ENCODE results near the gene ABTB2. TPM values are rescaled to one million over a fixed set of nuclear protein-coding genes. Genes with fewer than 3 reads are reported as not detected.

ABTB2 gene
- total RNA-seq, 4 donors from 2014 or later = 5.4 to 15.6 (median 12.8) TPM

DNA sequence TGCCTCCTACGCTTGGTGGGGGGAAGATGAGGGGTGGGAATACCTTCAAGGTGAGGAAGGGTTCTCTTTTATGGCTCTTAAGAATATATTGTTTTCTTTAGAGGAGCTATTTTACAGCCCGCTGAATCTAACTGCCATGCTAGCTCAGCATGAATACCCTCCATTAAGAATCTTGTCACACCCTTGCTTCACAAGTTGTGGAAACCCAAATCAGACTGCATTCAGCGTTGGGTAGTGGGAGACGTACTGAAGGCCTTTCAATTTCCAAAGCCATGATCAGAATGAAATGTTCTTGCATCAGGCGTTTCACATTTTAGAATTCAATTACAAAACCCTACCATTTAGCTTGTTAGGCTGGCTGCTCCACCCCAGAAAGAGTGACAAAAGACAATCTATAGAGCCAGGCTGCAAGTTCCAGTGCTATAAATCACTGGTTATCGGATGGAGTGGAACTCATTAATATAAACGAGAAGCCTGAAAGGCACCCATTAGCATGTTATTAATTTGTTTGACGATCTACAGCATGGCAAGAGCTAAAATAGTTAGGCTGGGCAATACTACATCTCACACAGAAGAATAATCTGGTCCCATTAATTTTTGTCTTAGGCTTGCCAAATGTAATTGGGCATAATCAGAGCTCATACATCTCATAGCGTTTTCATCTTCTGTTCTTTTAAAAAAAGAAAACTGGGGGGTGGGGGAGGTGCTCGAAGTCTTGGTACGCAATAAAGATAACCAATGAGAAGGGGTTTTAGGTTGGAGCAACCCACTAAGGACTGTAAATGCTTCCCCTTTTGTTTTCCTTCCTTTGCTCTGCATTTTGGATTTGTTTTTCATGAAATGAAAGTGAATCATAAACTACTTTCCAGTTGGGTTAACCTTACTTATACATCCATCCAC lies 57.5 kb downstream of the ABTB2 start:
- DNase-seq (ENCODE audit: low spot score in 2 of 2) = no peak
- H3K9me3 ChIP-seq = no peaks in the 10 kb centered on the region
- TF ChIP-seq, protein P1, sequence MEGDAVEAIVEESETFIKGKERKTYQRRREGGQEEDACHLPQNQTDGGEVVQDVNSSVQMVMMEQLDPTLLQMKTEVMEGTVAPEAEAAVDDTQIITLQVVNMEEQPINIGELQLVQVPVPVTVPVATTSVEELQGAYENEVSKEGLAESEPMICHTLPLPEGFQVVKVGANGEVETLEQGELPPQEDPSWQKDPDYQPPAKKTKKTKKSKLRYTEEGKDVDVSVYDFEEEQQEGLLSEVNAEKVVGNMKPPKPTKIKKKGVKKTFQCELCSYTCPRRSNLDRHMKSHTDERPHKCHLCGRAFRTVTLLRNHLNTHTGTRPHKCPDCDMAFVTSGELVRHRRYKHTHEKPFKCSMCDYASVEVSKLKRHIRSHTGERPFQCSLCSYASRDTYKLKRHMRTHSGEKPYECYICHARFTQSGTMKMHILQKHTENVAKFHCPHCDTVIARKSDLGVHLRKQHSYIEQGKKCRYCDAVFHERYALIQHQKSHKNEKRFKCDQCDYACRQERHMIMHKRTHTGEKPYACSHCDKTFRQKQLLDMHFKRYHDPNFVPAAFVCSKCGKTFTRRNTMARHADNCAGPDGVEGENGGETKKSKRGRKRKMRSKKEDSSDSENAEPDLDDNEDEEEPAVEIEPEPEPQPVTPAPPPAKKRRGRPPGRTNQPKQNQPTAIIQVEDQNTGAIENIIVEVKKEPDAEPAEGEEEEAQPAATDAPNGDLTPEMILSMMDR (IDR thresholded peaks at IDR 0.05) = no peak
- 78% methylated on average over 11 of the region's 11 CpGs for WGBS
- H3K4me1 ChIP-seq = peaks cover 4% of the 10 kb centered on the region
- no peaks in the 10 kb centered on the region for H3K27me3 ChIP-seq
- H3K36me3 ChIP-seq = no peaks in the 10 kb centered on the region
- H3K4me3 ChIP-seq = no peak overlapping the region
- no peak overlapping the region for H3K27ac ChIP-seq

DNA sequence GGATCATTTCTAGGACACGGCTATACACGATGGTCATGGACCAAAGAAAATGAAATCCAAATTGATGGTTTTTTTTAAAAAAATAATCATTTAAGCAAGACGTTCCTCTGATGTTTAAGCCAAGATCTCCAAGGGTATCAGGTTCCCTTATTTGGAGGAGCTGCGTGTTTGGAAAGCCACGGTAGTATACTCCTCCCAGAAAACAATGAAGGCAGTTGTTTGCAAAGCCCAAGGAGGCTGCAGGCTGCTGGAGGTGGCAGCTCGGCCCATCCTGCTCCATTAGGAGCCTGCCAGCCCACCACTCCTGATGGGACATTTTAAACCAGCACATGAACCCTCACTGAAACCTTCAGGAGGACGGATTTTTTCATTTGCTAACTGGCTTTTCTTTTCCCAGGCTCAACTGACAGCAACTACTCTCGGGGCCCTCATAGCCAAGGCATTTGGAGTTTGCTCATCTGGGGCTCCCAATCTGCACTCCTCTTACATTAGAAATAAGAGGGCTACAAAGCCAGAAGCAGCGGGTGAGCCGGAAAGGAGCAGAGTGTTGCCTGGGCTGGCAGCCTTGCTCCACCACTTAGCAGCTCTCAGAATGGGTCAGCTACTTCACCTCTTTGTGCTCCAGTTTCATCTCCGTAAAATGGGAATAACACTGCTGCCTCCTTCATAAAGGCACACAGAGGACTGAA lies 58.4 kb downstream of the ABTB2 start:
- Histone ChIP-seq H3K4me1 (peaks cover 4% of the 10 kb centered on the region), H3K9me3 (no peaks in the 10 kb centered on the region), H3K36me3 (no peaks in the 10 kb centered on the region), H3K4me3 (no peak overlapping the region), H3K27ac (no peak overlapping the region), H3K27me3 (no peaks in the 10 kb centered on the region)
- no peak for DNase-seq (ENCODE audit: low spot score in 2 of 2)
- WGBS = 68% methylated on average over 10 of the region's 11 CpGs
- TF ChIP-seq POLR2A (IDR thresholded peaks at IDR 0.05) = no peak
- TF ChIP-seq, protein P1 (IDR thresholded peaks at IDR 0.05) = no peak
- no peak for TF ChIP-seq EP300 (IDR thresholded peaks at IDR 0.05)
- TF ChIP-seq POLR2AphosphoS5 (IDR thresholded peaks at IDR 0.05) = no peak

DNA sequence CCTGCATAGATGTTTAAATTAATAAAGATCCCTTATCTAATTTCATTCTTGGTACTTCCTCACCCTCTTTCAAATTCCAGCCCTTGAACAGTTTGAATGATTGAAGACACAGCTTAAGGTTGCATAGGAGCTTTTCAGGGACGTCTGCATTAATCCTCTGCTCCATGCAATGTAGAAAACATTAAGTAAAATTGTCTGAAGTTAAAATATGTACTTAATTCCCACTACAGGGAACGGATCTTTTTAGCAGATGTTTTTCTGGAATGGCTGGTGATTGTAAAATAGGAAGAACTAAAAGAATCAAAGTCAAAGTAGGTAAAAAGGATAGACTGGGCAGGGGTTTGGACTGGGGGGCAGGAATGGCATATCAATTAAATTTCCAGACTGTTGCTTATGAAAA lies 58.9 kb downstream of the ABTB2 start:
- Histone ChIP-seq H3K27ac (no peak overlapping the region), H3K27me3 (no peaks in the 10 kb centered on the region), H3K4me3 (no peak overlapping the region), H3K36me3 (no peaks in the 10 kb centered on the region), H3K4me1 (peaks cover 4% of the 10 kb centered on the region), H3K9me3 (no peaks in the 10 kb centered on the region)
- 69% methylated on average over 2 of the region's 2 CpGs for whole genome bisulfite sequencing
- no peak for DNase-seq (ENCODE audit: low spot score in 2 of 2)
- TF ChIP-seq POLR2AphosphoS5 (IDR thresholded peaks at IDR 0.05) = no peak
- TF ChIP-seq, protein P1 (IDR thresholded peaks at IDR 0.05) = no peak
- no peak for TF ChIP-seq POLR2A (IDR thresholded peaks at IDR 0.05)
- no peak for TF ChIP-seq EP300 (IDR thresholded peaks at IDR 0.05)

DNA sequence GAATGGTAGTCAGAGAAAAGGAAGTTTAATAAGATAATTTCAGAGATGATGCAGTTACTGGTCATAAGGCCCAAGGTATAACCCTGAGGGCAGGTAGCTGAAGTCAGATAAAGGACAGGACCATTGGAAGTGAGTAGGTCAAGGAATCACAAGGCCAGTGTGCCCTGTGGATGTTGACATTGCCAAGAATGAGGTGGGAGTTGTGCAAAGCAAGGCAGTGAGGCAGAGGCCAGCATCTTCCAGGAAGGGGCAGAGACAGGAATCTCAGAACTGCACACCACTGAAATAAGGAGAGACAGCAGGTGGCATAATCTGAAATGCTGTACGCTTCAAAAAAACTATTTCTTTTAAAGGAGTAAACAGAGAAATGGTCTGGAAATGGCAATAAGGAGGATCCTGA lies 61.4 kb downstream of the ABTB2 start:
- 100% methylated on average over 1 of the region's 1 CpG for WGBS
- TF ChIP-seq EP300 (IDR thresholded peaks at IDR 0.05) = no peak
- TF ChIP-seq, protein P1 (IDR thresholded peaks at IDR 0.05) = no peak
- no peak for TF ChIP-seq POLR2A (IDR thresholded peaks at IDR 0.05)
- TF ChIP-seq POLR2AphosphoS5 (IDR thresholded peaks at IDR 0.05) = no peak
- DNase-seq (ENCODE audit: low spot score in 2 of 2) = no peak

DNA sequence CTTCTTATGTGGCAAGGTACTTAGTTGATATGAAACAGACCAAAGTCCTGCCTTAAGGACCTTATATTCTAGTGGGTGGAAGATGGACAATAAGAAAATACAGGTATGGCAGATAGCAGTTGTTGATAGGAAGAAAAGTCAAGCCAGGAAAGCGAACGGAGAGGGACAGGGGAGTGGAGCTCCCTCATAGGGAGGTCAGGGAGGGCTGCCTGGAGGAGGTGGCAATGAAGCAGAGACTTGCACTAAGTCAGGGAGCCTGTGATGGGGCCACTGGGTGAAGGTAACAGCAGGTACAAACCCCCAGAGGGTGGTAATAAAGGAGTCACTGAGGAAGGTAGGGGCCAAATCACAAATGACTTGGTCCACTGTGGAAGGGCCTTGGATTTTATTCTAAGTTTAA lies 65.3 kb downstream of the ABTB2 start:
- no peak for TF ChIP-seq POLR2A (IDR thresholded peaks at IDR 0.05)
- no peak for TF ChIP-seq EP300 (IDR thresholded peaks at IDR 0.05)
- no peak for TF ChIP-seq POLR2AphosphoS5 (IDR thresholded peaks at IDR 0.05)
- TF ChIP-seq, protein P1 (IDR thresholded peaks at IDR 0.05) = no peak
- Histone ChIP-seq H3K27me3 (no peaks in the 10 kb centered on the region), H3K27ac (no peak overlapping the region), H3K4me1 (no peaks in the 10 kb centered on the region), H3K36me3 (no peaks in the 10 kb centered on the region), H3K9me3 (no peaks in the 10 kb centered on the region), H3K4me3 (no peak overlapping the region)
- DNase-seq (ENCODE audit: low spot score in 2 of 2) = no peak
- 44% methylated on average over 2 of the region's 2 CpGs for WGBS

More for the DNA sequence above, 61.4 kb downstream of the ABTB2 start:
- Histone ChIP-seq H3K4me1 (peaks cover 4% of the 10 kb centered on the region), H3K4me3 (no peak overlapping the region), H3K27ac (no peak overlapping the region), H3K36me3 (no peaks in the 10 kb centered on the region), H3K9me3 (no peaks in the 10 kb centered on the region), H3K27me3 (no peaks in the 10 kb centered on the region)
